PC-9 (cell line): Measurements from ENCODE around the gene HTR4.

Experiments used
- CTCF ChIP-seq: fragments of 200-600 bp; sonication (generic); conservative IDR thresholded peaks from 2 replicates; pipeline ENCODE4 v1.6.1; 2017; ENCODE audit warnings: mixed run types, antibody characterized with exemption, mild to moderate bottlenecking, moderate library complexity
- EZH2 ChIP-seq: fragments of 200-600 bp; sonication (generic); IDR thresholded peaks from 2 replicates; pipeline ENCODE4 v1.8.0; 2017; ENCODE audit warnings: antibody characterized with exemption, low read depth

GRCh38 chr5:148492351-148492750, 162.0 kb downstream of the HTR4 start:
- TF ChIP-seq CTCF (no peak), EZH2 (no peak)
